C4-2B (cell line): ENCODE data around the gene ADM2.

ENCODE experiments used
- H3K27ac ChIP-seq: fragments of 450-650 bp; 2 replicates; pipeline ENCODE4 v1.5.1; 2017
- ZFX ChIP-seq: fragments of 450-650 bp; IDR thresholded peaks from 2 replicates; pipeline ENCODE4 v1.6.1; 2017
- TF ChIP-seq, protein P1 (sequence below): fragments of 450-650 bp; conservative IDR thresholded peaks from 2 replicates; pipeline ENCODE4 v1.5.1; 2017; ENCODE audit warnings: mild to moderate bottlenecking

The ADM2 gene

DNA sequence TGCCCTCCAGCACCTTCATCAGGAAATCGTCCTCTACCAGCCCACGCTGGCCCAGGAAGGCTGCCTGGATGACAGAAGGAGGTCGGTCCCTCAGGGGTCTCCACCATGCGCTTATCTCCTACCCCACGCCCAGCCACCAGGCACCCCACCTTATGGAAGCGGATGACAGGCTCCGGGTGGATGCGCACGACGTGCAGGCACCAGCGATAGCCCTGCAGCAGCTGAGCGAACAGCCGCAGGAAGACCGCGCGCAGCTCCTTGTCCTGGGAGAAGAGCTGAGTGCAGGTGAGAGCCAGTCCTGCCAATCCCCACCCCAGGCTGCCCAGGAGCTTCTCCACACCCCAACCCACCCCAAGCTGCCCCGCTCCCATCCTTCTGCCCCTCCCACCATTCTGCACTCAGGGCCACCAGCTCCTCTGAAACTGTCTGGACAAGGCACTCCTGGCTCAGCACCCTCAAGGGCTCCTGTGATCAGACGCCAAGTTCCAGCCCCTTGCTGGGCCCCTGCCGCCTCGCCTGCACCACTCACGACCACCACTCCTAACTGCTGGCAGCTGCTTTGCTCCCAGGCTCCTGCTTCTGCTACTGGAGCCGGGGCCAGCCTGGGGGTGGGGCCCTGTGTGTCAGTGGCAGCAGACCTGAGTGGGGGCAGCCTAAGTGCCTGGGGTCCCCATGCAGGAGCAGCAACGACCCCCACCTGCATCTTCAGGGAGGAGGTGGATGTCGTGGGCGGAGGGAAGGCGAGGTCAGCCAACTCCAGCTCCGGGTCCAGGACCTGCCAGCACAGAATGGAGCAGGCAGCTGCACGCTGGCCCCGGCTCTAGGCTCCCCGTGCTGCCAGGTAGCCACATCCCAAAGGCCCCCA is 16.0 kb upstream of the ADM2 start:
- no peak for TF ChIP-seq ZFX
- TF ChIP-seq, protein P1, sequence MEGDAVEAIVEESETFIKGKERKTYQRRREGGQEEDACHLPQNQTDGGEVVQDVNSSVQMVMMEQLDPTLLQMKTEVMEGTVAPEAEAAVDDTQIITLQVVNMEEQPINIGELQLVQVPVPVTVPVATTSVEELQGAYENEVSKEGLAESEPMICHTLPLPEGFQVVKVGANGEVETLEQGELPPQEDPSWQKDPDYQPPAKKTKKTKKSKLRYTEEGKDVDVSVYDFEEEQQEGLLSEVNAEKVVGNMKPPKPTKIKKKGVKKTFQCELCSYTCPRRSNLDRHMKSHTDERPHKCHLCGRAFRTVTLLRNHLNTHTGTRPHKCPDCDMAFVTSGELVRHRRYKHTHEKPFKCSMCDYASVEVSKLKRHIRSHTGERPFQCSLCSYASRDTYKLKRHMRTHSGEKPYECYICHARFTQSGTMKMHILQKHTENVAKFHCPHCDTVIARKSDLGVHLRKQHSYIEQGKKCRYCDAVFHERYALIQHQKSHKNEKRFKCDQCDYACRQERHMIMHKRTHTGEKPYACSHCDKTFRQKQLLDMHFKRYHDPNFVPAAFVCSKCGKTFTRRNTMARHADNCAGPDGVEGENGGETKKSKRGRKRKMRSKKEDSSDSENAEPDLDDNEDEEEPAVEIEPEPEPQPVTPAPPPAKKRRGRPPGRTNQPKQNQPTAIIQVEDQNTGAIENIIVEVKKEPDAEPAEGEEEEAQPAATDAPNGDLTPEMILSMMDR: no peak
- H3K27ac ChIP-seq: no peak overlapping the region

DNA sequence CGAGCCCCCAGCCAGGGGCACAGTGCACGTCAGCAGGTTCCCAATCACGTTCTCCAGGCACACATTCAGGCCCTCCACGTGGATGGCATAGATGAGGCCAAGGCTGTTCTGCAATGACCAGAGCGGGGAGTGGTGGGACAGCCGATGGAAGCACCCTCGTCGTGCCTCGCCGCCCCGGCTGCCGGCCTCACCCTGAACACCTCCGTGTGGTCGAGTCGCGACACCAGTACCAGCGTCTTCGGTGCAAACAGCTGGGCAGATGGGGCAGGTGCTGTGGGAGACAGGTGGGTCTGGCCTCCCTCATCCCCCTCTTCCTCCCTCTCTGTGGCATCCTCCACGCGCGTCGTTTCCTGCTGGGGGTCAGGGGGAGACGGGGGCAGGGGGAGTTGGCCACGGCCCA is 14.0 kb upstream of the ADM2 start:
- TF ChIP-seq, protein P1: no peak
- no peak for TF ChIP-seq ZFX
- no peak overlapping the region for H3K27ac ChIP-seq

DNA sequence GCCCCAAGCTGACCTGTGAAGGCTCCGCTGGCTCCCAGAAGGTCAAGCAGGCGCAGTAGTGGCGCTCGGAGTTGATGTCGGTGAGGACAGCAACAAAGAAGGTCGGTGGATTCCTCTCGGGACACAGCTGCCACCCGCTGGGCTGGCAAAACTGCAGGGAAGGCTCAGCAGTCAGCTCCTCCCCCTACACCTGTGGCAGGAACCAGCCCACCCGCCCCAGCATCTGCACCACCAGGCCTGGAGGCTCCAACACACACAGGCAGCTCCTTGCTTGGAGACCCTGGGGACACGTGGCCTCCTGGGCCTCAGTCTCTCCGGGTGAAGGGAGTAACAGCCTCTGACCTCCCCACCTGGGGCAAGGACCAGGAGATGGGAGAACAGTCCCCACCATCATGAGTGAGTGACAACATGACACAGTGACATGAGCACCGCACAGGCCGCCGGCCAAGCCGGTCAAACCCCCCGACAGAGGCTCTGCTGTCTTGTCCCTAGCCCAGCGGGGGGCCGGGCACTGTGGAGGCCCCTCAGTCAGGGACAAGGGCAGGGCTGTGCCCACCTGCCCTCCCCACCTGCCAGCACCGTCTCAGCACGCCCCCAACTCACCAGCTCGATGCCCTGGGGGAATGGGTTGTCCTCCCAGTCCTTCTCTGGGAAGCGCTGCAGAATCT is 13.4 kb upstream of the ADM2 start:
- TF ChIP-seq, protein P1: no peak
- TF ChIP-seq ZFX: no peak
- H3K27ac ChIP-seq: no peak overlapping the region

DNA sequence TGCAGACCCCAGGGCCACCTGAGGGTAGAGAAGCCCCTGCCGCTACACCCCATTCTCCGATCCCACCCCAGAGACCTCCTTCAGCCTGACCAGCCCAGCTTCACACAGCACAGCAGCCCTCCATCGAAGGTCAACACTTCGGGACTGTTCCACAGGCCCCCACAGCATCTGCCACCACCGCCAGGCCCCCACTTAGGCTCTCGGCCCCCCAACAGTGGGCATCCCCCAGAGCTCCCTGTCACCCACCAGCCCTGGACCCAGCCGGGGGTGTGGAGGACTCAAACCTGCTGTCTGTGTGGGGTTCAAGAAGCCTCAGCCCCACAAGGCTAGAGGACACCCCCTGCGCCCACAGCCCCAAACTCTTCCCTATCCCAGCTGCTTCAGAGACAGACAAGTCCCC is 12.7 kb upstream of the ADM2 start:
- no peak overlapping the region for H3K27ac ChIP-seq
- TF ChIP-seq, protein P1: no peak
- TF ChIP-seq ZFX: no peak

DNA sequence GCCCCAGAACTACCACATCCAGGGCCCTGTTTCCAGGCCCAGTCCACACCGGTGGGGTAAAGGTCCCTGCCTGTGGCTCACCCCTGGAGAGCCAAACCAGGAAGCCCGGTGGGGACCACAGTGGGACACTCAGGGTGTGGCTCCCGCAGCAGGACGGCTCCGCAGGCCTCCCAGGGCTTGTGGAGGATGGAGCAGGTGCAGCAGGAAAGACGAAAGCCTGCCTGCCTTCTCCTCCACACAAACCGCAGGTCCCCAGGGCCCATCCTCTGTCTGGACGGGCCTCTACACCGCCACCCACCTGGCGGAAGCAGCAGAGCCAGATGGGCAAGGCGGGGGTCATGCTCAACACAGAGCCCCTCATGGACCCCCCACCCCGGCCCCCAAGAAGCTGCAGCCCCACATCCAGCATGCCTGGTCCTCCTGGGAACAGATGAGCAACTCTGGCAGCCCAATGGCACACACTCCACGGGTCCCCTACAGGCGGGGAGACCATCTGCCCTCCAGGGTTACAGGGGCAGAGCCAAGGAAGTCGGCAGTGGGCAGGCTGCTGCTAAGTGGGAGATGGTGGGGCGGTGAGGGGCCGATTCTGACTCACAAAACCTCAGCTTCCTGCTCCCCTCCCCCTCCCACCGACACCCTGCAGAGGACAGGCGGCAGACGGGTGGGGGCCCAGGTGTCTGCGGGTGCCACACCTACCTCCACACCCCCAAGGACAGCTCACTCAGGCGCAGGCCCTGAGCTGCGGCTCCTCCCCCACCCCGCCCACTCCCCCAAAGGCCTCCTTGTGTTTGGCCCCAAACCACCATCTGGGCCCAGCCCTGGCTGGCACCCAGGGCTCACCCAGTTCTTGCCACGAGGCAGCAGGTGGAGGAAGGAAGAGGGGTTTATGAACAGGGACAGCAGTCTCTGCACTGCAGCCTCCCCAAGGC is 11.7 kb upstream of the ADM2 start:
- TF ChIP-seq, protein P1: no peak
- no peak for TF ChIP-seq ZFX
- H3K27ac ChIP-seq: no peak overlapping the region

DNA sequence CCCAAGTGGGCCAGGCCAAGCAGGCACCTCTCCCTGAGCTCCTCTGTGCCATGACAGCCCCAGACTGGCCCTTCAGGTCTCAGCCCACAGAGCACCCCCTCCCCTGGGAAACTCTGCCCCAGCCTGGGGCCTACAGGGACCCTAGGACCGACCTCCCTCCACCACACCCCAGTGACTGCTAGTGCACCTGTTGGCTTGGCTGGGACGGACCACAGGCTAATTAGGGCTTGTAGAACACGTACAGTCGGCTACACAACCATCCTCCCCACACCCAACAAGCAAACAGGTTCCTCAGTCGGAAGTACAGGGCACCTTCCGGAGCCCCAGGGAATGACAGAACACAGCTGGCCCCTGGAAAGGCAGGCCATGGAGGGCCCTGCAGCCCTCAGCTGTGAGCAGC is 10.9 kb upstream of the ADM2 start:
- H3K27ac ChIP-seq: no peak overlapping the region
- TF ChIP-seq ZFX: no peak
- TF ChIP-seq, protein P1: no peak
